ENCODE measurements around the gene GFPT2. TPM values are rescaled to one million over a fixed set of nuclear protein-coding genes. Genes with fewer than 3 reads are reported as not detected.

GFPT2 gene
- total and polyA plus RNA-seq, 8 donors = 5.2 to 17.6 (median 8.9) TPM

DNA sequence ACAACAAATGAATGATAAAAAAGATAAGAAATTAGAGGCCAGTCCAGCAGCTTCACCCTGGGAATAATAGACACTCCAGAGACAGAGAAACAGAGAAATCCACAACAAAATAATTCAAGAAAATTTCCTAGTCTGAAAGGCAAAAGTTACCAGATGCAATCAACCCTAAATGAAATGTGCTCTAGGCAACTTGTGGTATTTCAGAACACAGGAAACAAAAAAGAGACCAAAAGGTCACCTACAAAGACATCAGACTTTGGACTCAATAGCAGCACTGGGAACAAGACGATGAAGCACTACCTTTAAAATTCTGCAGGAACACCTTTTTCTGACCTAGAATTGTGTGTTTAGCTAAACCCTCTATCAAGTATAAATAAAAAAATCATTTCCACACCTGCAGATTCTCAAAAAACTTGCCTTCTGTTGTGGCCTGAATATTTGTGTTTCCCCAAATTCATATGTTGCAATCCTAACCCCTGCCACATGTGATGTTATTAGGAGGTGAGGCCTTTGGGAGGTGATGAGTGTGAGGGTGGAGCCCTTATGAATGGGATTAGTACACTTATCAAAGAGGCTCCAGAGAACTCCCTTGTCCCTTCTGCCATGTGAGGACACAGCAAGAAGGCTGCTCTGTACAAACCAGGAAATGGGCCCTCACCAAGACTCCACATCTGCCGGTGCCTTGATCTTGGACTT is 55.4 kb downstream of the GFPT2 start:
- H3K4me3 ChIP-seq = no peak overlapping the region
- ATAC-seq (no peak), DNase-seq (no peak)
- H3K27ac ChIP-seq = no peak overlapping the region
- H3K4me1 ChIP-seq = peaks cover 7 to 11% of the 10 kb centered on the region in 2 donors
- no peaks in the 10 kb centered on the region for H3K9me3 ChIP-seq
- intact Hi-C loops (cut with DNase I) = no loop called here
- H3K36me3 ChIP-seq = no peaks in the 10 kb centered on the region
- no peaks in the 10 kb centered on the region for H3K27me3 ChIP-seq
- TF ChIP-seq, protein P1, sequence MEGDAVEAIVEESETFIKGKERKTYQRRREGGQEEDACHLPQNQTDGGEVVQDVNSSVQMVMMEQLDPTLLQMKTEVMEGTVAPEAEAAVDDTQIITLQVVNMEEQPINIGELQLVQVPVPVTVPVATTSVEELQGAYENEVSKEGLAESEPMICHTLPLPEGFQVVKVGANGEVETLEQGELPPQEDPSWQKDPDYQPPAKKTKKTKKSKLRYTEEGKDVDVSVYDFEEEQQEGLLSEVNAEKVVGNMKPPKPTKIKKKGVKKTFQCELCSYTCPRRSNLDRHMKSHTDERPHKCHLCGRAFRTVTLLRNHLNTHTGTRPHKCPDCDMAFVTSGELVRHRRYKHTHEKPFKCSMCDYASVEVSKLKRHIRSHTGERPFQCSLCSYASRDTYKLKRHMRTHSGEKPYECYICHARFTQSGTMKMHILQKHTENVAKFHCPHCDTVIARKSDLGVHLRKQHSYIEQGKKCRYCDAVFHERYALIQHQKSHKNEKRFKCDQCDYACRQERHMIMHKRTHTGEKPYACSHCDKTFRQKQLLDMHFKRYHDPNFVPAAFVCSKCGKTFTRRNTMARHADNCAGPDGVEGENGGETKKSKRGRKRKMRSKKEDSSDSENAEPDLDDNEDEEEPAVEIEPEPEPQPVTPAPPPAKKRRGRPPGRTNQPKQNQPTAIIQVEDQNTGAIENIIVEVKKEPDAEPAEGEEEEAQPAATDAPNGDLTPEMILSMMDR (IDR thresholded peaks at IDR 0.05) = no peak

DNA sequence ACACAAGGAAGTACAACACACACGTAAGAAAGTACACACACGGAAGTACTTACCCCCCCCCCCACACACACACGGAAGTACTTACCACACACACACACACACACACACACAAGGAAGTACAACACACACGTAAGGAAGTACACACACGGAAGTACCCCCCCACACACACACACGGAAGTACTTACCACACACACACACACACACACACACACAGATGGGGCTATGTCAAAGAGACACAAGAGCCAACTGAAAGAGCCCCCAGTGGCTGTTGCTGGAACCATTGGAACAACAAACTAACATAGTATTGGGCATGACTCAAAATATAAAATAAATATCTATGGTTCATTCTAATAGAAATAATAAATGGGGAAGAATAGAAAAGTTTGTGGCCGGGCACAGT is 56.4 kb downstream of the GFPT2 start:
- H3K9me3 ChIP-seq = no peaks in the 10 kb centered on the region
- ATAC-seq (no peak), DNase-seq (no peak)
- no peaks in the 10 kb centered on the region for H3K36me3 ChIP-seq
- H3K27ac ChIP-seq = no peak overlapping the region
- H3K4me1 ChIP-seq = peaks cover 8 to 11% of the 10 kb centered on the region in 2 donors
- TF ChIP-seq, protein P1 (IDR thresholded peaks at IDR 0.05) = no peak
- no peak overlapping the region for H3K4me3 ChIP-seq
- intact Hi-C loops (cut with DNase I) = no loop called here
- H3K27me3 ChIP-seq = no peaks in the 10 kb centered on the region

DNA sequence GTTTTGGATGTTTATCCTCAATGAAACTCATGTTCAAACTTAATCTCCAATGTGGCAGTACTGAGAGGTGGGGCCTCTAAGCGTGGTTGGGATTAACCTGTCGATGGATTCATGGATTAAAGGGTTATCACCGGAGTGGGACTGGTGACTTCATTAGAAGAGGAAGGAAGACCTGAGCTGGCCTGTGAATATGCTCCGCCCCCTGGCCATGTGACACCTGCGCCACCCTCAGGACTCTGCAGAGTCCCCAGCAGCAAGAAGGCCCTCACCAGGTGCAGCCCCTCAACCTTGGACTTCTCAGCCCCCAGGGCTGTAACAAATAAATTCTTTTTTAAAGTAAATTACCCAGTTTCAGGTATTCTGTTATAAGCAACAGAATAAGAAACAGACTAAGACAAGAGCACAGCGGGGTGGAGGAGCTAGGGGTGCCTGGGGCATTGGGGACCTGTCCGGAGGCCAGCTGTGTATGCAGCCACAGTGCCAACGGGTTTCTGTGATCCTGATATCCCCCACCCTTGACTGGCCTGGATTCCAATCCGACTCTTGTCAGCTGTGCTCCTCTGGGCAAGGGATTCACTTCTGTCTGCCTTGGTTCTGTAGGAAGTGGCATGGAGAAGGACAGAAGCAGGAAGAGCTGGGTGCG is 58.1 kb downstream of the GFPT2 start:
- Histone ChIP-seq H3K9me3 (no peaks in the 10 kb centered on the region), H3K4me1 (peaks cover 16 to 24% of the 10 kb centered on the region in 2 donors), H3K27ac (no peak overlapping the region), H3K4me3 (no peak overlapping the region), H3K27me3 (no peaks in the 10 kb centered on the region), H3K36me3 (no peaks in the 10 kb centered on the region)
- intact Hi-C loops (cut with DNase I) = loop anchor here in 1 of 2 donors (5.0 kb wide), 1 partner anchor 172 kb away; no protein-coding TSS in a partner anchor
- DNase-seq (no peak), ATAC-seq (no peak)
- TF ChIP-seq, protein P1 (IDR thresholded peaks at IDR 0.05) = no peak

DNA sequence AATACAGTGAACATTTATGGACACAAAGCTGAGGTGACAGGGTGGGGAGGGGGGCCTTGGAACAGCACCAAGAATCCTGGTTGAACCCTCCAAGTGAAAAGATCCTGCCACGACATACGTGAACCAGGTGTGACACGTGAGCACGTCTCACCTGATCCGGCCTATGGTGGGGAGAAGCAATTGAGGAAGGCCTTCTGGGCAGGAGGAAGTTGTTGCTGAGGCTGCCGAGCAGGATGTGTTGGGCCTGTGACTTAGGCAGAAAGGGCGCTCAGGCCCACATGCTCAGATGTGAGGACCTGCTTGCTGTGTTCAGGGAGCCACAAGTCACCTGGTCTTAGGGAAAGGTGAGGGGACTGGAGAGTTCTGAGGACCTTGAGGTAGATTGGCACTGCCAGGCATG is 58.7 kb downstream of the GFPT2 start:
- intact Hi-C loops (cut with DNase I) = loop anchor here in 1 of 2 donors (5.0 kb wide), 1 partner anchor 173 kb away; no protein-coding TSS in a partner anchor
- DNase-seq = no peak
- Histone ChIP-seq H3K4me3 (no peak overlapping the region), H3K27ac (no peak overlapping the region), H3K4me1 (peaks cover 16 to 29% of the 10 kb centered on the region in 2 donors), H3K9me3 (no peaks in the 10 kb centered on the region), H3K36me3 (no peaks in the 10 kb centered on the region), H3K27me3 (no peaks in the 10 kb centered on the region)
- TF ChIP-seq, protein P1 (IDR thresholded peaks at IDR 0.05) = no peak
- ATAC-seq = no peak
